ENCODE data around the gene TSN.

DNA sequence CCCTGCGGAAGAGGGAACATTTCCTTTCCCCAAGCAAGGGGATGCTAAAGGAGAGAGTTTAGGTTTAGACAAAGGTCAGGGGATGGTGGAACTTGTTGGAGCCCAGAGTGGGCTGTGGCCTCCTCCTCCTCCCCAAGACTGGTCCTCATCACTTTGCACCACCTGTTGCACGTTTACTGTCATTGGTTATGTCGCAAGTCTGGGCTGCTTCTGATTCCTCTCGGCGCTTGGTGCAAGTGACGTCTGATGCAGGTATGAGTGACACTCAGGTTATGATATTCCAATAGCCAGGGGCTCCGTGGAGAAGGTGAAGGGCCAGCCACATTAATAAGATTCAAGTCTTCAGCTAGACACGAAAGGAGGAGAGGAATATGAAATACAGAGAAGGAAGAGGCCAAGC, 59.8 kb downstream of the TSN start:
- TF ChIP-seq EZH2 (IDR thresholded peaks at IDR 0.05; ENCODE audit: borderline replicate concordance, insufficient read depth, low read length, poor library complexity, severe bottlenecking) (no peak), POLR2AphosphoS5 (IDR thresholded peaks at IDR 0.05) (no peak)
